ENCODE results near the gene MECP2. TPM values are rescaled to one million over a fixed set of nuclear protein-coding genes. Genes with fewer than 3 reads are reported as not detected.

The MECP2 gene
- total RNA-seq, 2 donors from 2014 or later: 57.0 to 113 TPM

DNA sequence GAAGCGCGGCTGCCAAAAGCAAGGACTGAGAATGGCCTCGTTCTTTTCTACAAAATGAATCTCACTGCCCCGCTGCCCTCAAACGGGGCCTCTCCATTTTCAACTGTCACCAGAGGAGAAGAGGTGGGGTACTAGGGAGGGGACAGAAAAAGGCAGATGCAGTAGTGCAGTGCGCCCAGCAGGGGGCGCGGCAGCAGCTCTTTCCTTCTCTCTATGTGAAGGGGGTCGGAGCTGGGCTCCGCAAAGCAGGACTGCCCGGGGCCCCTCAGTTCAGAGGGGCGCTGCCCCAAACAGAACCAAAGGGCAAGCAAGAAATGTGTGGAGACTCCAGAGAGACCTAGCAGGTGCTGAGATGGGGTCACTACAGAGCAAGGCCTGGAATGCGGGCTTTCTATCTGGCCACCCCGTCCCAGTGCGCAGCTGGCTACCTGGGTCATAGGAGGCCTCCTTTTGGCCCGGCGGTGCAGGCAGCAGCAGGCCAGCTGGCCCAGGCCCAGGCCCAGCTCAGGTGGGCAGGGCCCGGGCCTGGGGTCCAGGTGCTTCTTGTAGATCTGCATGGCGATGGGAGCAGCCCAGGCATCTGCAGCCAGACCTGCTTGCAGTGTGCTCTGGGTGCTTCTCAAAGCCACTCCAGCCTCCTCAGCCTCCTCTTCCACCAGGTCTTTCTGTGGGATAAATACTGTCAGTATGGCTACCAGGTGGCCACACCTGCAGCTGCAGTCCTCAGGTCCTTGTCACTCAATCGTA lies 83.7 kb downstream of the MECP2 start:
- H3K36me3 ChIP-seq: no peaks in the 10 kb centered on the region
- no peaks in the 10 kb centered on the region for H3K9me3 ChIP-seq
- TF ChIP-seq, protein P1, sequence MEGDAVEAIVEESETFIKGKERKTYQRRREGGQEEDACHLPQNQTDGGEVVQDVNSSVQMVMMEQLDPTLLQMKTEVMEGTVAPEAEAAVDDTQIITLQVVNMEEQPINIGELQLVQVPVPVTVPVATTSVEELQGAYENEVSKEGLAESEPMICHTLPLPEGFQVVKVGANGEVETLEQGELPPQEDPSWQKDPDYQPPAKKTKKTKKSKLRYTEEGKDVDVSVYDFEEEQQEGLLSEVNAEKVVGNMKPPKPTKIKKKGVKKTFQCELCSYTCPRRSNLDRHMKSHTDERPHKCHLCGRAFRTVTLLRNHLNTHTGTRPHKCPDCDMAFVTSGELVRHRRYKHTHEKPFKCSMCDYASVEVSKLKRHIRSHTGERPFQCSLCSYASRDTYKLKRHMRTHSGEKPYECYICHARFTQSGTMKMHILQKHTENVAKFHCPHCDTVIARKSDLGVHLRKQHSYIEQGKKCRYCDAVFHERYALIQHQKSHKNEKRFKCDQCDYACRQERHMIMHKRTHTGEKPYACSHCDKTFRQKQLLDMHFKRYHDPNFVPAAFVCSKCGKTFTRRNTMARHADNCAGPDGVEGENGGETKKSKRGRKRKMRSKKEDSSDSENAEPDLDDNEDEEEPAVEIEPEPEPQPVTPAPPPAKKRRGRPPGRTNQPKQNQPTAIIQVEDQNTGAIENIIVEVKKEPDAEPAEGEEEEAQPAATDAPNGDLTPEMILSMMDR (IDR thresholded peaks at IDR 0.05): peak; percentile 86
- no peak overlapping the region for H3K27ac ChIP-seq
- DNase-seq (ENCODE audit: low spot score): no peak
- no peak for ATAC-seq (ENCODE audit: insufficient number of reproducible peaks, low FRiP score, low read depth)
- peaks cover 0 to 2% of the 10 kb centered on the region in 2 donors for H3K4me1 ChIP-seq (ENCODE audit: control insufficient read depth in 1 of 2, low read depth in 2 of 2)
- H3K4me3 ChIP-seq: no peak overlapping the region
- no peaks in the 10 kb centered on the region for H3K27me3 ChIP-seq (replicated peaks; ENCODE audit: insufficient read depth)

DNA sequence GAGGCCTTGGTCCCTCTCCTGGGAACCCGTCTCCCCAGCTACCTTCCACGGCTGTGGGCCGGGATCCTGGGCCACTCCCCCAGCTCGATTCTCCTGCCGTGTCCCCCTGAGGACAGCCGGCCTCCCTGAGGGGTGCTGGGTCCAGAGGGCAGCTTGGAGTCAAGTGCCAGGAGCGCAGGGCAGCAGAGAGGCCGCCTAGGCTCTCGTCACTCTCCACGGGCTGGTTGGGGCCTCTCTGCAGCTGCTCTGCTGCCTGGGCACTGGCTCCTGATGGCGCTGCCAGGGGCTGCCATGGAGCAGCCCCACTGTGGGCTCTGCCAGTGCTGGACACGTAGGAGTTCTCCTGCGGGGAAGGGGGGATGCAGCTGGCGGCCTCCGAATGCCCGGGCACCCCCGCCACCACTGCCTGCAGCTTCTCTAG lies 84.5 kb downstream of the MECP2 start:
- no peaks in the 10 kb centered on the region for H3K36me3 ChIP-seq
- no peaks in the 10 kb centered on the region for H3K27me3 ChIP-seq (replicated peaks; ENCODE audit: insufficient read depth)
- H3K9me3 ChIP-seq: no peaks in the 10 kb centered on the region
- ATAC-seq (ENCODE audit: insufficient number of reproducible peaks, low FRiP score, low read depth): no peak
- no peak for DNase-seq (ENCODE audit: low spot score)
- no peak overlapping the region for H3K4me3 ChIP-seq
- no peaks in the 10 kb centered on the region for H3K4me1 ChIP-seq (ENCODE audit: control insufficient read depth in 1 of 2, low read depth in 2 of 2)
- TF ChIP-seq, protein P1 (IDR thresholded peaks at IDR 0.05): no peak
- H3K27ac ChIP-seq: no peak overlapping the region

DNA sequence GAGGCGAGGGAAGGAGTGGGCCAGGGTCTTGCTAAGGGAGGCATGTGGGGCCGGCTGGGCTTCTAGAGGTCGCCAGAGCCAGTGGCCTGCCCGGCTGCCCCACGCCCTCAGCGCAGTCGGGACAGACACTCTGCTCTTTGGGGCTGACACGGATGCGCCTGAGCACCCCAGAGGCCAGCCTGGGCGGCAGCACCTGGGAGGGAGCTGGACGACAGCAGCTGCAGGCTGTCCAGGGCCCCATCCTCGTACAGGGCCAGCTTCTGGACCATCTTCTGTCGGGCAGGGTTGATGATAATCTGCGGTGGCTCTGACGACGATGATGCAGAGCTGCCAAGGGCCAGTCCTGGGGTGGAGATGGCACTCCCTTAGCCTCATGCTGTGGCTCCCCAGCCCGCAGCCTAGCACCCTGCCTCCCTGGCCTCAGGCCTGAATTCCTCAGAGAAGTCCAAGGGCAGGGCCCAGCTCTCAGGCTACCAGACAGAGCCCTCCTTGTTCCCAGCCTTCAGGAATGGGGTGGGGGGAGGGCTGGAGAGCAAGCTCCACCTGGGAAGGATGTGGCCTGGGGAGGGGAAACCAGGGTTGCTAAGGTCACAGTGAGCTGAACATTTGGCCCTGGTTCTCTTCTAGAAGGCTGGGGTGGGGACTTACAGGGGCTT lies 85.1 kb downstream of the MECP2 start:
- H3K4me3 ChIP-seq: no peak overlapping the region
- no peaks in the 10 kb centered on the region for H3K9me3 ChIP-seq
- H3K27me3 ChIP-seq (replicated peaks; ENCODE audit: insufficient read depth): no peaks in the 10 kb centered on the region
- no peak for ATAC-seq (ENCODE audit: insufficient number of reproducible peaks, low FRiP score, low read depth)
- H3K36me3 ChIP-seq: no peaks in the 10 kb centered on the region
- H3K27ac ChIP-seq: no peak overlapping the region
- no peak for DNase-seq (ENCODE audit: low spot score)
- no peaks in the 10 kb centered on the region for H3K4me1 ChIP-seq (ENCODE audit: control insufficient read depth in 1 of 2, low read depth in 2 of 2)
- TF ChIP-seq, protein P1 (IDR thresholded peaks at IDR 0.05): no peak

DNA sequence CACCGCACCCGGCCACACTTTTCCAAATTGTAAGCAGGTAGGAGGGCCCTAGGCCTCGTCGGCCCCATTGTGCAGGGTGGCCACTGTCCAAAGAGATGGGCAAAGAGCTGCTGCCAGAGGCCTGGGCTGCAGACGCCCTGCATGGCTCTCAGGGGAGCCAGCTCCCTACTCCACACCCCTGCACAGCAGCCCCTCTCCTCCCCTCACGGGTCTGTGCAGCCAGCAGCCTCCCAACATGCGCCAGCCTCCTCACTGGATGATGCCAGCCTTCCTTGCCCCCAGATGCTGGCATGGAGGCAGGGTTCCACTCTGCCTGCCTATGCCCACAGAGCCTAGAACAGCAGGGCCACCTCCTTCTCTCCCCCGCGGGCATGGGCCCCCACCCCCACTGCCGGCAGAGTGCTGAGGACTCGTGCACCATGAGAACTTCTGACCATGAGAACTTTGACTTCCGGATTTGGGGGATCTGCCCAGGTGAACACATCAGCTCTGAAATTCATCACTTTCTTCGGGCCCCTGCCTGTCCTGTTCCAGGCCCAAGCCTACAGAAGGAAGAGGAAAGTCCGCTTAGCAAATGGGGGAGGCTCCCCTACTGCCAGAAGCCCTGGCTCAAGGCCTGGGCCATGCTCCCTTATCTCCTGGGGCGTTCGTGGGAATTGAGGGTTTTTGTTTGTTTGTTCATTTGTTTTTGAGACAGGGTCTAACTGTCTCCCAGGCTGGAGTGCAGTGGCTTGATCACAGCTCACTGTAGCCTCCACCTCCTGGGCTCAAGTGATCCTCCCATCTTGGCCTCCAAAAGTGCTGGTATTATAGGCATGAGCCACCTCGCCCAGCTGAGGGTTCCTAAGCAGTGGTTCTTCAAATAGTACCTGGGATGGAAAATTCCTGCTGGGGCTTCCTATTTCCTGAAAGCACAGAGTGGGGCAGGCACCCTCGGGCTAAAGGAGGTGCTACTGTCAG lies 85.9 kb downstream of the MECP2 start:
- no peak overlapping the region for H3K27ac ChIP-seq

More for the DNA sequence above, 85.9 kb downstream of the MECP2 start:
- TF ChIP-seq, protein P1 (IDR thresholded peaks at IDR 0.05): no peak
- no peak for ATAC-seq (ENCODE audit: insufficient number of reproducible peaks, low FRiP score, low read depth)
- Histone ChIP-seq H3K4me3 (no peak overlapping the region), H3K36me3 (no peaks in the 10 kb centered on the region), H3K4me1 (ENCODE audit: control insufficient read depth in 1 of 2, low read depth in 2 of 2) (no peaks in the 10 kb centered on the region), H3K27me3 (replicated peaks; ENCODE audit: insufficient read depth) (no peaks in the 10 kb centered on the region), H3K9me3 (no peaks in the 10 kb centered on the region)
- no peak for DNase-seq (ENCODE audit: low spot score)
